Testis (tissue), 5 donors: Measurements from ENCODE around the gene TXLNB. TPM values are rescaled to one million over a fixed set of nuclear protein-coding genes. Genes with fewer than 3 reads are reported as not detected.
A peak's percentile ranks its signal among the peaks of the same experiment; 100 is the strongest.

Experiments
- DNase-seq: peaks from one replicate; pipeline ENCODE4 v3.0.0-alpha.2; 2019
- H3K27ac ChIP-seq, 2 donors: fragments of 200-600 bp; sonication (generic); one replicate each; pipeline ENCODE4 v1.5.1; 2019
- H3K27me3 ChIP-seq: fragments of 200-600 bp; sonication (generic); one replicate; pipeline ENCODE4 v1.5.1; 2019
- H3K36me3 ChIP-seq: fragments of 200-600 bp; sonication (generic); one replicate; pipeline ENCODE4 v1.5.1; 2017; ENCODE audit warnings: low read depth; ENCODE audit errors: missing control alignments
- H3K4me1 ChIP-seq: fragments of 200-600 bp; sonication (generic); one replicate; pipeline ENCODE4 v1.5.1; 2019
- H3K4me3 ChIP-seq, 2 donors: fragments of 200-600 bp; sonication (generic); one replicate each; pipeline ENCODE4 v1.5.1; 2017 to 2019
- H3K9me3 ChIP-seq: fragments of 200-600 bp; sonication (generic); one replicate; pipeline ENCODE4 v1.5.1; 2017
- POLR2A ChIP-seq: fragments of 450-650 bp; IDR thresholded peaks from one replicate; pipeline ENCODE4 v1.6.1; 2017; ENCODE audit warnings: antibody characterized with exemption, mild to moderate bottlenecking, moderate library complexity
- WGBS, 2 donors: methylation state at CpG; one replicate each; pipeline ENCODE4 v1.1.5; 2018; 5-methylcytosine and 5-hydroxymethylcytosine counted together
- intact Hi-C: fragments of 100-400 bp; cut with DNase I; formaldehyde crosslinking; loops from one replicate; pipeline ENCODE4 v1.15.1; 2023; ENCODE audit warnings: low total_unique reads
- long read RNA-seq, 2 donors: transcript quantifications; one replicate each; lab custom pipeline, GENCODE V29; 2026
- polyA plus RNA-seq: library from polyadenylated mRNA; stranded (reverse); fragments of 350-450 nt; fragmentation: Illumina TruSeq; extraction: RNeasy Lipid Tissue Mini Kit (QIAGEN cat#74804); gene quantifications from one replicate; pipeline ENCODE4 v1.2.3, GENCODE V29; 2014; ENCODE audit warnings: low read depth, low replicate concordance; ENCODE audit not compliant: insufficient read depth
- total RNA-seq, 2 donors: library from RNA; depleted of rRNA; stranded (reverse); fragments of >200 nt; gene quantifications; one replicate each; pipeline ENCODE4 v1.2.3, GENCODE V29; 2016
- TF ChIP-seq, protein P1 (sequence below), 3 experiments: fragments of 450-650 bp in 2 of 3; fragments of 200-600 bp in 1 of 3; sonication (generic) in 1 of 3; IDR thresholded peaks; one replicate each; pipeline ENCODE4 v1.5.1; 2016 to 2019; ENCODE audit warnings: antibody characterized with exemption in 3 of 3, mild to moderate bottlenecking in 2 of 3, moderate library complexity in 1 of 3

The TXLNB gene
- total RNA-seq = 1 to 10 TPM; 3.7 to 4.1 TPM
- 4.5 TPM for polyA plus RNA-seq
- long read RNA-seq, donor 1 = 0 reads
- long read RNA-seq, donor 2 = 0 reads

GRCh38 chr6:139291813-139292619, at the start of gene TXLNB:
TSS of gene TXLNB (minus strand) at chr6:139291998. CDS start at chr6:139288899, 3,099 bp downstream.
- no peaks in the 10 kb centered on the region for H3K9me3 ChIP-seq
- H3K4me3 ChIP-seq = no peak within 1 kb of the TSS
- H3K27ac ChIP-seq = peak within 1 kb of the TSS; percentile 40 to 52
- peaks cover 15% of the 10 kb centered on the region for H3K4me1 ChIP-seq
- intact Hi-C loops = no loop called here
- TF ChIP-seq, protein P1, sequence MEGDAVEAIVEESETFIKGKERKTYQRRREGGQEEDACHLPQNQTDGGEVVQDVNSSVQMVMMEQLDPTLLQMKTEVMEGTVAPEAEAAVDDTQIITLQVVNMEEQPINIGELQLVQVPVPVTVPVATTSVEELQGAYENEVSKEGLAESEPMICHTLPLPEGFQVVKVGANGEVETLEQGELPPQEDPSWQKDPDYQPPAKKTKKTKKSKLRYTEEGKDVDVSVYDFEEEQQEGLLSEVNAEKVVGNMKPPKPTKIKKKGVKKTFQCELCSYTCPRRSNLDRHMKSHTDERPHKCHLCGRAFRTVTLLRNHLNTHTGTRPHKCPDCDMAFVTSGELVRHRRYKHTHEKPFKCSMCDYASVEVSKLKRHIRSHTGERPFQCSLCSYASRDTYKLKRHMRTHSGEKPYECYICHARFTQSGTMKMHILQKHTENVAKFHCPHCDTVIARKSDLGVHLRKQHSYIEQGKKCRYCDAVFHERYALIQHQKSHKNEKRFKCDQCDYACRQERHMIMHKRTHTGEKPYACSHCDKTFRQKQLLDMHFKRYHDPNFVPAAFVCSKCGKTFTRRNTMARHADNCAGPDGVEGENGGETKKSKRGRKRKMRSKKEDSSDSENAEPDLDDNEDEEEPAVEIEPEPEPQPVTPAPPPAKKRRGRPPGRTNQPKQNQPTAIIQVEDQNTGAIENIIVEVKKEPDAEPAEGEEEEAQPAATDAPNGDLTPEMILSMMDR (IDR thresholded peaks at IDR 0.05) = peak in 1 of 3 experiments; percentile 3
- TF ChIP-seq POLR2A = no peak
- WGBS, 2 donors = 25 to 42% methylated on average over 13 of the region's 13 CpGs
- H3K36me3 ChIP-seq = no peaks in the 10 kb centered on the region
- H3K27me3 ChIP-seq = no peaks in the 10 kb centered on the region
- DNase-seq = peak; percentile 83

DNA sequence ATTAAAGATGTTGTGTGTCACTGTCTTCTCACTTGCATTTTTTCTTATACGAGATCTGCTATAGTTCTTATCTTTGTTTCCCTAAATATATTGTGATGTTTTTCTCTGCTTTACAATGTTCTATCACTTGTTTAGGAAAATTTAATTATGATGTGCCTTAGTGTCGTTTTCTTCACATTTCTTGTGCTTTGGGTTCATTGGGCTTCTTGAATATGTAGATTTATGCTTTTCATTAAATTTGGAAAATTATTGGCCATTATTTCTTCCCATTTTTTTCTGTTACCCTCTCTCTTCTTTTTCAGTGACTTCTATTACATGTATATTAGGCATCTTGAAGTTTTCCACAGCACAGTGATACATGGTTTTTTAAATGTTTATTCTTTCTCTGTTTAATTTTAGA, 49.3 kb upstream of the TXLNB start:
- TF ChIP-seq, protein P1 (IDR thresholded peaks at IDR 0.05) = no peak

DNA sequence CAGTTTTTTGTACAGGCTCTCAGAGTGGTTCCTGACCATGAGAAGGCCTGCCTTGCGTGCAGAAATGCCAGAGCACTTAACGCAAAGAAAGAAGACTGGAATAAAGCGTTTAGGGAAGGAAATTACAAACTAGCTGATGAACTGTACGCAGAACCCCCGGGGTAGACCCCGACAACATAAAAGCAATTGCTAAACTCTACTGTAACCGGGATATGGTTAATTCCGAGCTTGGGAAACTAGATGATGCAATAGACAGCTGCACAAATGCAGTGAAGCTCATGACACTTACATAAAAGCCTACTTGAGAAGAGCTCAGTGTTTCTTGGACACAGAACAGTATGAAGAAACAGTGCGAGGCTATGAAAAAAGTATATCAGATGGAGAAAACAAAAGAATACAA, 47.0 kb upstream of the TXLNB start:
- Histone ChIP-seq H3K27ac (no peak overlapping the region), H3K27me3 (no peaks in the 10 kb centered on the region), H3K4me3 (no peak overlapping the region), H3K4me1 (no peaks in the 10 kb centered on the region), H3K9me3 (no peaks in the 10 kb centered on the region), H3K36me3 (no peaks in the 10 kb centered on the region)
- WGBS, 2 donors = 68 to 70% methylated on average over 9 of the region's 9 CpGs
- intact Hi-C loops = no loop called here
- TF ChIP-seq POLR2A = no peak
- TF ChIP-seq, protein P1 (IDR thresholded peaks at IDR 0.05) = no peak
- DNase-seq = no peak

More for the DNA sequence above, 49.3 kb upstream of the TXLNB start:
- Histone ChIP-seq H3K4me1 (no peaks in the 10 kb centered on the region), H3K4me3 (no peak overlapping the region), H3K27ac (no peak overlapping the region), H3K9me3 (no peaks in the 10 kb centered on the region), H3K27me3 (no peaks in the 10 kb centered on the region), H3K36me3 (no peaks in the 10 kb centered on the region)
- intact Hi-C loops = no loop called here
- DNase-seq = no peak
- 96 to 98% methylated on average over 2 of the region's 2 CpGs for WGBS, 2 donors

GRCh38 chr6:139337830-139338229, 46.0 kb upstream of the TXLNB start:
- H3K4me1 ChIP-seq = no peaks in the 10 kb centered on the region
- H3K27ac ChIP-seq = no peak overlapping the region
- no peaks in the 10 kb centered on the region for H3K27me3 ChIP-seq
- TF ChIP-seq, protein P1 (IDR thresholded peaks at IDR 0.05) = no peak
- TF ChIP-seq POLR2A = no peak
- DNase-seq = no peak
- H3K4me3 ChIP-seq = no peak overlapping the region
- WGBS, 2 donors = 75 to 81% methylated on average over 5 of the region's 5 CpGs
- H3K36me3 ChIP-seq = no peaks in the 10 kb centered on the region
- no peaks in the 10 kb centered on the region for H3K9me3 ChIP-seq
- intact Hi-C loops = no loop called here
